Erythroblast (primary cell): ENCODE data around the gene ZRANB1.

ENCODE experiments used
- GATA1 ChIP-seq: IDR thresholded peaks from 2 replicates; pipeline ENCODE4 v1.6.1; 2011; ENCODE audit warnings: low read depth, mild to moderate bottlenecking, control low read depth, low read length, moderate library complexity
- POLR2A ChIP-seq: IDR thresholded peaks from 2 replicates; pipeline ENCODE4 v1.6.1; 2011; ENCODE audit warnings: mild to moderate bottlenecking, low read length

DNA sequence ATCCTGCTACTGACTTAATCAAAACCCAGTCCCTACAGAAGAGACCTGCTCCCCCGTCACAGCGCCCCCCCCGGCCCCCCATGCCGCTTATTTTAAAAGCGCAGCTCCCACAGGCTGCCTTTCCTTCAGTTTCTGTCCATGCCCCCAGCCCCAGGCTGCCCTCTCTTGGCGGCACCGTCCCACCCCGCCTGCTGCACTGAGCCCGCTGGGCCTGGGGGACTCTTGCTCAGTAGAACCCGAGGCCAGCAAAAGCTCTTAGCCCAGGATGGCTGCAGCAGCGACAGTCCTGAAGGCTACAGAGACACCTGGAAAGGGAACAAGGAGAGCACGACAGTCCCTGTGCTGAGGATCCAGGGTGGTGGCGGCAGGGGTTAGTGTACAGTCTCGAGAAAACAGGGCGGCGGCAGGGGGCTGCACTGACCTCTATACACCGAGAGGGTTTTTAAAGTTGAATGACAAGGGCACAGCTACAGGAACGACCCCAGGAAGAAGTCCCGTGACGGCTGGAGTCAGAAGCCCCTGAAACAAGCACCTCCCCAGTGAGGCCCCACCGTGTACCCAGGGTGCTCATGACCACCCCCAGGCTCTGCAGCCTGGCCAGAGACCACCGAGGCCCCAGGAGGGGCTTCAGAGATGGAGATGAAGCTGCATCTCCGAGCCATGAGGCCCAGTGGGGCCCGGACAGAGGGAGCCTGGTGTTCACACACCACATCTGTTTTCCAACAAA is 54.4 kb downstream of the ZRANB1 start:
- TF ChIP-seq POLR2A (no peak), GATA1 (no peak)
